Colonic mucosa (tissue), 4 donors: ENCODE measurements around the gene MAD2L1BP. TPM values are rescaled to one million over a fixed set of nuclear protein-coding genes. Genes with fewer than 3 reads are reported as not detected.

Experiments
- DNase-seq: peaks from one replicate; pipeline ENCODE4 v3.0.0-alpha.2; 2020
- H3K27ac ChIP-seq: fragments of 200-600 bp; one replicate; pipeline ENCODE4 v1.8.0; 2021
- H3K27me3 ChIP-seq: fragments of 200-600 bp; one replicate; pipeline ENCODE4 v1.8.0; 2021
- H3K36me3 ChIP-seq: fragments of 200-600 bp; one replicate; pipeline ENCODE4 v1.8.0; 2021
- H3K4me1 ChIP-seq: fragments of 200-600 bp; one replicate; pipeline ENCODE4 v1.8.0; 2021; ENCODE audit warnings: mild to moderate bottlenecking
- H3K4me3 ChIP-seq: fragments of 200-600 bp; one replicate; pipeline ENCODE4 v1.8.0; 2021
- H3K9ac ChIP-seq, 2 donors: one replicate each; pipeline ENCODE4 v1.7.0; 2013; ENCODE audit warnings: control low read depth in 2 of 2, low read depth in 2 of 2, low read length in 2 of 2
- H3K9me3 ChIP-seq: fragments of 200-600 bp; one replicate; pipeline ENCODE4 v1.8.0; 2021
- intact Hi-C: fragments of 100-400 bp; cut with DNase I; formaldehyde crosslinking; loops from one replicate; pipeline ENCODE4 v1.14.1; 2022
- total RNA-seq, 2 donors: library from RNA; stranded (reverse); fragmentation: NEBNext Ultra II Directional in 1 of 2; extraction: Animal tissue kit (Norgen Biotek cat#: 25700) in 1 of 2; gene quantifications; one replicate each; pipeline ENCODE4 v1.2.1, GENCODE V29; 2021
- TF ChIP-seq, protein P1 (sequence below): fragments of 200-600 bp; IDR thresholded peaks from one replicate; pipeline ENCODE4 v1.8.0; 2022; ENCODE audit warnings: antibody characterized with exemption, mild to moderate bottlenecking
- donor health status: healthy.
- donor health status: DM: no; HTN: no; CAD: no.
- donor health status: DM: no; HTN: no; CAD: no.

The MAD2L1BP gene
- total RNA-seq, 2 donors from 2014 or later, result 47.7 to 48.8 TPM

DNA sequence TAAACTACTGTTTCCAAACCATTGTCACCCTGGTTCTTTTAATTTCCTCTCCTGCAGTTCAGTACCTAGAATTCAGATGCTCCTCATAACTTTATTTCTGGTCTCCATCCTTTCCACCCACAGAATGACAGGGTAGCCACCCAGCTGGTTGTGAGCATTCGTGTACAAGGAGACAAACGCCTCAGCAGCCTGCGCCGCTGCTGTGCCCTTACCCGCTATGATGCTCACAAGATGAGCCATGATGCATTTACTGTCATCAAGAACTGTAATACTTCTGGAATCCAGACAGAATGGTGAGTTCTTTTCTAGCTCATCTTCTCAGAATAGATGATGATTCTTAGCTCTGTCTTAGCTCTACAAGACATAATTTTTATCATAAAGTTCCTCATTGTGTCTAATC lies 25.2 kb upstream of the MAD2L1BP start:
- Histone ChIP-seq H3K36me3 (peaks cover 3% of the 10 kb centered on the region), H3K27ac (no peak overlapping the region), H3K4me3 (no peak overlapping the region), H3K27me3 (no peaks in the 10 kb centered on the region), H3K9me3 (no peaks in the 10 kb centered on the region), H3K9ac (no peak overlapping the region), H3K4me1 (no peaks in the 10 kb centered on the region)
- no peak for DNase-seq
- intact Hi-C loops, result no loop called here
- TF ChIP-seq, protein P1, sequence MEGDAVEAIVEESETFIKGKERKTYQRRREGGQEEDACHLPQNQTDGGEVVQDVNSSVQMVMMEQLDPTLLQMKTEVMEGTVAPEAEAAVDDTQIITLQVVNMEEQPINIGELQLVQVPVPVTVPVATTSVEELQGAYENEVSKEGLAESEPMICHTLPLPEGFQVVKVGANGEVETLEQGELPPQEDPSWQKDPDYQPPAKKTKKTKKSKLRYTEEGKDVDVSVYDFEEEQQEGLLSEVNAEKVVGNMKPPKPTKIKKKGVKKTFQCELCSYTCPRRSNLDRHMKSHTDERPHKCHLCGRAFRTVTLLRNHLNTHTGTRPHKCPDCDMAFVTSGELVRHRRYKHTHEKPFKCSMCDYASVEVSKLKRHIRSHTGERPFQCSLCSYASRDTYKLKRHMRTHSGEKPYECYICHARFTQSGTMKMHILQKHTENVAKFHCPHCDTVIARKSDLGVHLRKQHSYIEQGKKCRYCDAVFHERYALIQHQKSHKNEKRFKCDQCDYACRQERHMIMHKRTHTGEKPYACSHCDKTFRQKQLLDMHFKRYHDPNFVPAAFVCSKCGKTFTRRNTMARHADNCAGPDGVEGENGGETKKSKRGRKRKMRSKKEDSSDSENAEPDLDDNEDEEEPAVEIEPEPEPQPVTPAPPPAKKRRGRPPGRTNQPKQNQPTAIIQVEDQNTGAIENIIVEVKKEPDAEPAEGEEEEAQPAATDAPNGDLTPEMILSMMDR, result no peak

DNA sequence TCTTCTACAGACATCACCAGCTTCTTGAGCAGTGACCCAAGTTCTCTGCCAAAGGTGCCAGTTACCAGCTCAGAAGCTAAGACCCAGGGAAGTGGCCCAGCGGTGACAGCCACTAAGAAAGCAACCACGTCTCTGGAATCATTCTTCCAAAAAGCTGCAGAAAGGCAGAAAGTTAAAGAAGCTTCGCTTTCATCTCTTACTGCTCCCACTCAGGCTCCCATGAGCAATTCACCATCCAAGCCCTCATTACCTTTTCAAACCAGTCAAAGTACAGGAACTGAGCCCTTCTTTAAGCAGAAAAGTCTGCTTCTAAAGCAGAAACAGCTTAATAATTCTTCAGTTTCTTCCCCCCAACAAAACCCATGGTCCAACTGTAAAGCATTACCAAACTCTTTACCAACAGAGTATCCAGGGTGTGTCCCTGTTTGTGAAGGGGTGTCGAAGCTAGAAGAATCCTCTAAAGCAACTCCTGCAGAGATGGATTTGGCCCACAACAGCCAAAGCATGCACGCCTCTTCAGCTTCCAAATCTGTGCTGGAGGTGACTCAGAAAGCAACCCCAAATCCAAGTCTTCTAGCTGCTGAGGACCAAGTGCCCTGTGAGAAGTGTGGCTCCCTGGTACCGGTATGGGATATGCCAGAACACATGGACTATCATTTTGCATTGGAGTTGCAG lies 21.8 kb upstream of the MAD2L1BP start:
- Histone ChIP-seq H3K4me3 (no peak overlapping the region), H3K27ac (no peak overlapping the region), H3K27me3 (no peaks in the 10 kb centered on the region), H3K36me3 (no peaks in the 10 kb centered on the region), H3K9ac (no peak overlapping the region), H3K4me1 (no peaks in the 10 kb centered on the region), H3K9me3 (no peaks in the 10 kb centered on the region)
- intact Hi-C loops, result no loop called here
- TF ChIP-seq, protein P1, result no peak
- no peak for DNase-seq

DNA sequence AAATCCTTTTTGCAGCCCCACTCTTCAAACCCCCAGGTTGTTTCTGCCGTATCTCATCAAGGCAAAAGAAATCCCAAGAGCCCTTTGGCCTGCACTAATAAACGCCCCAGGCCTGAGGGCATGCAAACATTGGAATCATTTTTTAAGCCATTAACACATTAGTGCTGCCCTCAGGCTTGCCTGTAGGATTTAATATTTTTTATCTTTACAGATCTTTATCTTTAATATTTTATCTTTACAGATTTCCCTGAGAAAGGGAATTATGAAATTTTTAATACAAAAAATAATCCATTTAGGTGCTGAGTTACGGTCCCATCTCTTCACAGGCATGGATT lies 21.3 kb upstream of the MAD2L1BP start:
- no peak overlapping the region for H3K4me3 ChIP-seq
- no peaks in the 10 kb centered on the region for H3K36me3 ChIP-seq
- TF ChIP-seq, protein P1, result no peak
- DNase-seq, result no peak
- H3K9ac ChIP-seq, result no peak overlapping the region
- no peak overlapping the region for H3K27ac ChIP-seq
- H3K4me1 ChIP-seq, result no peaks in the 10 kb centered on the region
- H3K27me3 ChIP-seq, result no peaks in the 10 kb centered on the region
- H3K9me3 ChIP-seq, result no peaks in the 10 kb centered on the region
- intact Hi-C loops, result no loop called here

DNA sequence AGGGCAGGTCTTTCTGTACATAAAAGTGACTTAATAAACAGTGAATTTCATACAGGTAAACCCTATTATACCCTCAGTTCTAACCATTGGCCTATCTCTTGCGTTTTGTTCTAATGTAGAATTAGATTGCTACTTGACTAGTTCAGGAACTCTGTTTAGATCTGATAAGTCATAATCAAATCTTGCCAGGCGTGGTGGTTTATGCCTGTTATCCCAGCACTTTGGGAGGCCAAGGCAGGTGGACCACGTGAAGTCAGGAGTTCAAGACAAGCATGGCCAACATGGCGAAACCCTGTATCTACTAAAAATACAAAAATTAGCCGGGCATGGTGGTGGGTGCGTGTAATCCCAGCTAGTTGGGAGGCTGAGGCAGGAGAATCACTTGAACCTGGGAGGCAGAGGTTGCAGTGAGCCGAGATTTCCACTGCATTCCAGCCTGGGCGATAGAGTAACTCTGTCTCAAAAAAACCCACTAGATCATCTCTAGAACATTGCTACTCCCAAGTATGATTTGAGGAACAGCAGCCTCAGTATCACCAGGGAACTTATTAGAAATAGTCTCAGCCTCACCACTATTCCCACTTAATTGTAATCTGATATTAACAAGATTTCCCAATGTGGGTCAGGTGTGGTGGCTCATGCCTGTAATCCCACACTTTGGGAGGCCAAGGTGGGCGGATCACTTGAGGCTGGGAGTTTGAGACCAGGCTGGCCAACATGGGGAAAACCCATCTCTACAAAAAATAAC lies 18.7 kb upstream of the MAD2L1BP start:
- Histone ChIP-seq H3K27me3 (no peaks in the 10 kb centered on the region), H3K27ac (no peak overlapping the region), H3K9ac (no peak overlapping the region), H3K4me3 (no peak overlapping the region), H3K4me1 (no peaks in the 10 kb centered on the region), H3K36me3 (no peaks in the 10 kb centered on the region), H3K9me3 (no peaks in the 10 kb centered on the region)
- intact Hi-C loops, result no loop called here
- DNase-seq, result no peak
- TF ChIP-seq, protein P1, result no peak

DNA sequence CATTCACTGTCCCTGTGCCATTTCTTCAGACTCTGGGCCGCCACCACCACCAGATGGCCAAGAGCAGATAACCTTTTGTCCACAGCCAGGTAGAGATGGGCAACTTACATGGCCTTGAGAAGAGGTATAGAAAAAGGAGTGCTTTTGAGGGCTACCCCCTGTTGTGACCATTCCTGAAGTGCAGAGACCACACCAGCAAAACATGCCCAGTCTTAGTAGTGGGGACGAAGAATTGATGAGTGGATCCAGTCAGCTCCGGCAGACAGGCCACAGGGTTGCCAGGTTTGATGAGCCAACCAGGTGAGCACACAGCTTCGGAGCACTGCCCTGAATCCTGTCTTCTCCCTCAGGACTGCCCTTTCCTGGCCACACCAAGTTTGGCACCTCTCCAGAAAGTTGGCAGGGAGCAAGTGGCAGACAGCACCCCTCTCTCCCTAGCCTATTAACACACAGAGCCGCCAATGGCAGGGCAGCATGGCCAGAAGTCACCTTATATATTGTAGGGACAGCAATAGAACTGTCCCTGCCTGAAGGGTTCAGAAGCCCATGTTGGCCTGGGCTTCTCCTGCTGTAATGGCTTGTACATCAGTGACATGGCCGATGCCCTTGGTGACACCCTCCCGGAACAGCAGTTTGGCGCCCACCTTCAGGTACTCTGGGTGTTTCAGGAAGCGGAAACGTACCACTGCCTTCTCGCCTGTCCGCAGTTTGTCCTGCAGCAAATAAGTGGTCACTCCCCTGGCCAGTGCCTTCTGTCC lies 14.4 kb upstream of the MAD2L1BP start:
- TF ChIP-seq, protein P1, result no peak
- Histone ChIP-seq H3K4me3 (no peak overlapping the region), H3K9me3 (no peaks in the 10 kb centered on the region), H3K4me1 (no peaks in the 10 kb centered on the region), H3K27ac (no peak overlapping the region), H3K36me3 (peaks cover 4% of the 10 kb centered on the region), H3K9ac (no peak overlapping the region), H3K27me3 (no peaks in the 10 kb centered on the region)
- intact Hi-C loops, result no loop called here
- no peak for DNase-seq
